OCI-LY7 (cell line): Measurements from ENCODE around the gene ZNF429. TPM values are rescaled to one million over a fixed set of nuclear protein-coding genes. Genes with fewer than 3 reads are reported as not detected.

Source experiments
- BruUV-seq: library from RNA; stranded (reverse); fragments of 400-500 nt; replicated peaks from 2 replicates; lab custom pipeline; 2021; lab: Mats Ljungman, UMichigan
- CTCF ChIA-PET: fragments of 300-600 bp; sonication (Branson Sonifier 250); formaldehyde crosslinking; loops from one replicate; lab custom pipeline; 2022; ENCODE audit warnings: antibody characterized with exemption; ENCODE audit not compliant: unreplicated experiment; lab: Charles Lee
- POLR2A ChIA-PET: fragments of 300-600 bp; sonication (Branson Sonifier 250); formaldehyde crosslinking; loops from one replicate; lab custom pipeline; 2022; ENCODE audit warnings: antibody characterized with exemption; lab: Charles Lee
- DNase-seq: peaks from one replicate; pipeline ENCODE4 v3.0.0-alpha.2; 2015; ENCODE audit warnings: low spot score
- H2AFZ ChIP-seq: fragments of 200-600 bp; sonication (generic), shearing (Covaris generic); 2 replicates; pipeline ENCODE4 v1.6.1; 2014; ENCODE audit warnings: mild to moderate bottlenecking, antibody characterized with exemption, low read length, moderate library complexity
- H3K27ac ChIP-seq: fragments of 200-600 bp; sonication (generic); 2 replicates; pipeline ENCODE4 v1.5.1; 2014; ENCODE audit warnings: mixed run types, low read depth, mild to moderate bottlenecking, moderate library complexity, low read length, inconsistent platforms; ENCODE audit not compliant: poor library complexity, severe bottlenecking
- H3K36me3 ChIP-seq: fragments of 200-600 bp; sonication (generic); 2 replicates; pipeline ENCODE4 v1.6.1; 2014; ENCODE audit warnings: mild to moderate bottlenecking, antibody characterized with exemption, low read length, moderate library complexity, mixed read lengths; ENCODE audit not compliant: insufficient read depth
- H3K4me1 ChIP-seq: fragments of 200-600 bp; sonication (generic); 2 replicates; pipeline ENCODE4 v1.5.1; 2014; ENCODE audit warnings: mild to moderate bottlenecking, low read length; ENCODE audit not compliant: insufficient read depth, poor library complexity, severe bottlenecking
- H3K4me2 ChIP-seq: fragments of 200-600 bp; sonication (generic); 2 replicates; pipeline ENCODE4 v1.6.1; 2014; ENCODE audit warnings: mild to moderate bottlenecking, low read length
- H3K4me3 ChIP-seq: fragments of 200-600 bp; sonication (generic); 2 replicates; pipeline ENCODE4 v1.5.1; 2014; ENCODE audit warnings: mild to moderate bottlenecking, low read depth, low read length; ENCODE audit not compliant: poor library complexity, severe bottlenecking
- H3K79me2 ChIP-seq: fragments of 200-600 bp; sonication (generic); 2 replicates; pipeline ENCODE4 v1.6.1; 2016; ENCODE audit warnings: low read depth, mild to moderate bottlenecking, low read length, moderate library complexity, mixed read lengths; ENCODE audit not compliant: insufficient read depth
- H3K9me2 ChIP-seq: fragments of 200-600 bp; sonication (generic); 2 replicates; pipeline ENCODE4 v1.6.1; 2016; ENCODE audit warnings: mild to moderate bottlenecking, low read length, mixed read lengths; ENCODE audit not compliant: insufficient read depth
- H3K9me3 ChIP-seq: fragments of 200-600 bp; sonication (generic); 2 replicates; pipeline ENCODE4 v1.6.1; 2014; ENCODE audit warnings: mild to moderate bottlenecking, mixed run types, low read length, mixed read lengths
- H4K20me1 ChIP-seq: fragments of 200-600 bp; sonication (generic); 2 replicates; pipeline ENCODE4 v1.6.1; 2014; ENCODE audit warnings: mild to moderate bottlenecking, antibody characterized with exemption, low read length, moderate library complexity, mixed read lengths; ENCODE audit not compliant: insufficient read depth
- EZH2phosphoT487 ChIP-seq: fragments of 200-600 bp; sonication (generic); IDR thresholded peaks from 2 replicates; pipeline ENCODE4 v1.6.1; 2018; ENCODE audit warnings: low read depth, borderline replicate concordance, mild to moderate bottlenecking, mixed run types, antibody characterized with exemption, low read length, moderate library complexity, mixed read lengths
- intact Hi-C: fragments of 100-400 bp; cut with micrococcal nuclease; formaldehyde crosslinking; loops from one replicate; pipeline ENCODE4 v1.10.0; 2022; ENCODE audit not compliant: unreplicated experiment
- total RNA-seq, 2 experiments: library from RNA; depleted of rRNA in 1 of 2; stranded (reverse); fragments of >200 nt in 1 of 2; shearing (Covaris generic) in 1 of 2; gene quantifications; 2 replicates each; pipeline ENCODE4 v1.2.3, GENCODE V29; 2014 to 2022
- TF ChIP-seq, protein P1 (sequence below): fragments of 200-600 bp; sonication (generic); conservative IDR thresholded peaks from 2 replicates; pipeline ENCODE4 v1.5.1; 2014; ENCODE audit warnings: mild to moderate bottlenecking, antibody characterized with exemption, low read length, moderate library complexity, mixed read lengths

ZNF429 gene
- total RNA-seq, 2 experiments from 2014 or later = 19.8 to 24.6 TPM

DNA sequence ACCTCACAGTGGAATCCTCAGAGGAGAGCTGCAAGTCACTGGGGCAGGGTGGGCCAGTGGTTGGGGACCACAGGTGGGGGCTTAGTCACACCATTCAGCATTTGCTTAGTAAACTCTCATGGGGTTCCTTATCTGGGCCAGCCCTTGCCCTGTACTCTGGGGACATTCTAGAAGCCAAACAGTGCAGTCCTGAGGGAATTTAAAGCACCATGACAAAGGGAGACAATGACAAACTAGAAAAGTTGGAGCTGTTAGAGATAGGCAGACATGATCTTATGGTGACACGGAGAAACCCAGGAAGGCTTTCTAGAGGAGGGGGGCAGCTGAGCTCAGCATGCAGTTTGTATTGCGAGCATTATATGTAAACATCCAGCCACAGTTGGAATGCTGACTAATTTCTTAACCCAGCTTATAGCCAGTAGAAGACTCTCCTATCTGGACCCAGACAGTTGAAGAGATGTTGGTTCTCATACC lies 87.6 kb downstream of the ZNF429 start:
- no TSS peak for BruUV-seq
- no peaks in the 10 kb centered on the region for H4K20me1 ChIP-seq
- no peaks in the 10 kb centered on the region for H3K36me3 ChIP-seq
- no peaks in the 10 kb centered on the region for H3K9me2 ChIP-seq
- H3K4me1 ChIP-seq = no peaks in the 10 kb centered on the region
- no peak overlapping the region for H2AFZ ChIP-seq
- intact Hi-C loops = no loop called here
- no peak overlapping the region for H3K4me2 ChIP-seq
- POLR2A ChIA-PET = no interaction called here
- H3K27ac ChIP-seq = no peak overlapping the region
- no peaks in the 10 kb centered on the region for H3K9me3 ChIP-seq
- H3K4me3 ChIP-seq = no peak overlapping the region
- TF ChIP-seq EZH2phosphoT487 = no peak
- TF ChIP-seq, protein P1, sequence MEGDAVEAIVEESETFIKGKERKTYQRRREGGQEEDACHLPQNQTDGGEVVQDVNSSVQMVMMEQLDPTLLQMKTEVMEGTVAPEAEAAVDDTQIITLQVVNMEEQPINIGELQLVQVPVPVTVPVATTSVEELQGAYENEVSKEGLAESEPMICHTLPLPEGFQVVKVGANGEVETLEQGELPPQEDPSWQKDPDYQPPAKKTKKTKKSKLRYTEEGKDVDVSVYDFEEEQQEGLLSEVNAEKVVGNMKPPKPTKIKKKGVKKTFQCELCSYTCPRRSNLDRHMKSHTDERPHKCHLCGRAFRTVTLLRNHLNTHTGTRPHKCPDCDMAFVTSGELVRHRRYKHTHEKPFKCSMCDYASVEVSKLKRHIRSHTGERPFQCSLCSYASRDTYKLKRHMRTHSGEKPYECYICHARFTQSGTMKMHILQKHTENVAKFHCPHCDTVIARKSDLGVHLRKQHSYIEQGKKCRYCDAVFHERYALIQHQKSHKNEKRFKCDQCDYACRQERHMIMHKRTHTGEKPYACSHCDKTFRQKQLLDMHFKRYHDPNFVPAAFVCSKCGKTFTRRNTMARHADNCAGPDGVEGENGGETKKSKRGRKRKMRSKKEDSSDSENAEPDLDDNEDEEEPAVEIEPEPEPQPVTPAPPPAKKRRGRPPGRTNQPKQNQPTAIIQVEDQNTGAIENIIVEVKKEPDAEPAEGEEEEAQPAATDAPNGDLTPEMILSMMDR = no peak
- no peak for DNase-seq
- CTCF ChIA-PET = no interaction called here
- no peaks in the 10 kb centered on the region for H3K79me2 ChIP-seq

DNA sequence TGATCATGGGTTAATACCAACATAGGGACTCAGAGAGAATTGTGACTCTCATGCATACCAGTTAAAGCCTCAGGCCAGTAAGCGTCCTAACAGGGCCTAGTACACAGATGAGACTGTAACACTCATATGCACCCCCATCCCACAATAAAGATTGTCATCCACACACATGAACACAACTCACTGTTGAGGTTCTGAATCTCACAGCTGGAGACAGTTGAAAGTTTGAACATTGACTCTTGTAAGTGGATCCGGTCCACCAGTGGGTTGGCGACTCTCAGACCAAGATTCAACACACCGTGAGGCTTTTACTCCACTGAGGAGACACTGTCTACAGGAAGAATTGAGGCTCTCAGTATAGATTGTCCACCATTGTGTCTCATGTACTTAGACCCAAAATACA lies 88.1 kb downstream of the ZNF429 start:
- Histone ChIP-seq H3K4me1 (no peaks in the 10 kb centered on the region), H3K36me3 (no peaks in the 10 kb centered on the region), H3K4me2 (no peak overlapping the region), H3K4me3 (no peak overlapping the region), H3K79me2 (no peaks in the 10 kb centered on the region), H2AFZ (no peak overlapping the region), H3K27ac (no peak overlapping the region), H3K9me3 (no peaks in the 10 kb centered on the region), H3K9me2 (no peaks in the 10 kb centered on the region), H4K20me1 (no peaks in the 10 kb centered on the region)
- POLR2A ChIA-PET = interaction anchor here (0.7 kb wide), 1 partner anchor 336 kb away, joined by 3 read pairs; no protein-coding TSS in a partner anchor
- no peak for TF ChIP-seq EZH2phosphoT487
- TF ChIP-seq, protein P1 = no peak
- DNase-seq = no peak
- CTCF ChIA-PET = no interaction called here
- intact Hi-C loops = no loop called here
- no TSS peak for BruUV-seq

DNA sequence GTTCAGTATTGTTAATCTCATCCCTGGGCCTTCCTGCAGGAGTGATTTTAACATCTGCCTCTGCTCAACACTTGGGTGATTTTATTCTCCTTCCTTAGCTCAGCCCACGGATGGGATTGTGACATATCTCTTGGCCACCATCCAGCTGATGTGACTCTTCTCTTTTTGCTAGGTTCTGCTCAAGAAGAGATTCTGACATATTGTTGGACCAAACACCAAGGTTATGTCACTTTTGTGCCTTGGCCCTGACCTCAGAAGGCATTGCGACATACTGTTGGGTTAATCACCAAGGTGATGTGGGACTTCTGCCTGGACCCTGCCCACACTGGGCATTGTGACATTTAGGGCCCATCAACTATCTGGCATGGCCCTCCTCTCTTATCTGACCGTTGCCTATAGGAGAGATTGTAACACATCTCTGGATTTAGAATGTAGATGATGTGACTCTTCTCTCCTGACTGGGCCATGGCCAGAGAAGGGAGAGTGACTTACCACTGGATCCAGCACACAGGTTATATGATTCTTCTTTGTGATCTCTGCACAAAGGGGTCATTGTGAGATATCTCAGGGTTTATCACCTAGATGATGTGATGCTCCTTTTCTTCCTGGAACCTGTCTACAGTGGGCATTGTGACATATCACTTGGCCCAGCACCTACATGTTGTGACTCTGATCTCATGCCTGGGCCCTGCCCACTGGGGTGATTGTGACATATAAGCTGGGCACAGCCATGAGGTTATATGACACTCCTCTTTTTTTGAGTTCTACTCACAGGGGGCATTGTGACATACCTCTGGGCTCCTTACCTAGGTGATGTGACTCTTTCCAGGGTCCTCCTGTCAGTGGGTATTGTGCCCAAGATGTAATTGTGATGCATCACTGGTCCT lies 88.8 kb downstream of the ZNF429 start:
- Histone ChIP-seq H3K9me3 (no peaks in the 10 kb centered on the region), H3K27ac (no peak overlapping the region), H3K4me1 (no peaks in the 10 kb centered on the region), H3K79me2 (no peaks in the 10 kb centered on the region), H3K4me3 (no peak overlapping the region), H4K20me1 (no peaks in the 10 kb centered on the region), H3K9me2 (no peaks in the 10 kb centered on the region), H3K36me3 (no peaks in the 10 kb centered on the region), H2AFZ (no peak overlapping the region), H3K4me2 (no peak overlapping the region)
- ChIA-PET CTCF (no interaction called here), POLR2A (interaction anchor here (0.7 kb wide), 1 partner anchor 337 kb away, joined by 3 read pairs; no protein-coding TSS in a partner anchor)
- TF ChIP-seq, protein P1 = no peak
- TF ChIP-seq EZH2phosphoT487 = no peak
- no peak for DNase-seq
- BruUV-seq = no TSS peak
- intact Hi-C loops = no loop called here
